B cell (primary cell): ENCODE measurements around the gene ABCB1.

Source experiments
- CTCF ChIP-seq: fragments of 200-600 bp; IDR thresholded peaks from one replicate; pipeline ENCODE4 v1.8.0; 2022; ENCODE audit warnings: antibody characterized with exemption, mild to moderate bottlenecking
- EZH2 ChIP-seq: IDR thresholded peaks from 2 replicates; pipeline ENCODE4 v1.6.1; 2012; ENCODE audit warnings: borderline replicate concordance, low read depth, mild to moderate bottlenecking, moderate library complexity, low read length; ENCODE audit not compliant: insufficient read depth, poor library complexity, severe bottlenecking

GRCh38 chr7:87513735-87514335 is 86.8 kb downstream of the ABCB1 start:
- TF ChIP-seq CTCF (no peak), EZH2 (no peak)
